Keratinocyte (primary cell): ENCODE measurements around the gene TK1. TPM values are rescaled to one million over a fixed set of nuclear protein-coding genes. Genes with fewer than 3 reads are reported as not detected.

Experiments used
- DNase-seq: peaks from one replicate; pipeline ENCODE4 v3.0.0-alpha.2; 2011; ENCODE audit warnings: low read depth, missing footprints, low spot score
- FAIRE-seq: peaks from 2 replicates; lab custom pipeline; 2011; peaks lifted over from hg19 to GRCh38; lab: Jason Lieb, UNC
- H2AFZ ChIP-seq: 2 replicates; pipeline ENCODE4 v1.6.0; 2012; ENCODE audit warnings: low read length, control low read depth, inconsistent platforms; ENCODE audit not compliant: control insufficient read depth
- H3K27ac ChIP-seq: 2 replicates; pipeline ENCODE4 v1.5.1; 2011; ENCODE audit warnings: low read length; ENCODE audit not compliant: control insufficient read depth, insufficient read depth
- H3K27me3 ChIP-seq: 3 replicates; pipeline ENCODE4 v1.6.0; 2011; ENCODE audit warnings: low read length; ENCODE audit not compliant: control insufficient read depth, insufficient read depth; ENCODE audit errors: extremely low read depth
- H3K36me3 ChIP-seq, 2 experiments: 2 replicates in 1 of 2; 3 replicates in 1 of 2; pipeline ENCODE4 v1.5.1; 2011; ENCODE audit warnings: low read length in 2 of 2, mild to moderate bottlenecking in 1 of 2; ENCODE audit not compliant: control insufficient read depth in 2 of 2, insufficient read depth in 2 of 2; ENCODE audit errors: extremely low read depth in 1 of 2
- H3K4me1 ChIP-seq: 3 replicates; pipeline ENCODE4 v1.5.1; 2011; ENCODE audit warnings: low read length; ENCODE audit not compliant: control insufficient read depth, insufficient read depth; ENCODE audit errors: extremely low read depth
- H3K4me2 ChIP-seq: 3 replicates; pipeline ENCODE4 v1.6.0; 2011; ENCODE audit warnings: low read depth, low read length; ENCODE audit not compliant: control insufficient read depth, insufficient read depth; ENCODE audit errors: extremely low read depth
- H3K4me3 ChIP-seq, 3 experiments: fragments of 200-600 bp in 1 of 3; sonication (generic) in 1 of 3; 2 replicates in 2 of 3; 3 replicates in 1 of 3; pipeline ENCODE4 v1.5.1; 2011 to 2016; ENCODE audit warnings: low read length in 3 of 3, mild to moderate bottlenecking in 3 of 3, control low read depth in 2 of 3, inconsistent platforms in 1 of 3, low read depth in 1 of 3, mixed read lengths in 1 of 3, mixed run types in 1 of 3, moderate library complexity in 1 of 3; ENCODE audit not compliant: control insufficient read depth in 2 of 3, insufficient read depth in 2 of 3; ENCODE audit errors: extremely low read depth in 1 of 3
- H3K79me2 ChIP-seq: 2 replicates; pipeline ENCODE4 v1.6.0; 2012; ENCODE audit warnings: low read length; ENCODE audit not compliant: control insufficient read depth, insufficient read depth
- H3K9ac ChIP-seq: 3 replicates; pipeline ENCODE4 v1.6.0; 2011; ENCODE audit warnings: low read length; ENCODE audit not compliant: control insufficient read depth, insufficient read depth; ENCODE audit errors: extremely low read depth
- H3K9me1 ChIP-seq: 3 replicates; pipeline ENCODE4 v1.6.0; 2011; ENCODE audit warnings: low read length; ENCODE audit not compliant: control insufficient read depth, insufficient read depth; ENCODE audit errors: extremely low read depth
- H3K9me3 ChIP-seq: 2 replicates; pipeline ENCODE4 v1.5.1; 2012; ENCODE audit warnings: low read depth, low read length; ENCODE audit not compliant: control insufficient read depth
- H4K20me1 ChIP-seq: 3 replicates; pipeline ENCODE4 v1.6.0; 2011; ENCODE audit warnings: low read length; ENCODE audit not compliant: control insufficient read depth, insufficient read depth; ENCODE audit errors: extremely low read depth
- CTCF ChIP-seq, 3 experiments: IDR thresholded peaks in 1 of 3; conservative IDR thresholded peaks in 1 of 3; optimal IDR thresholded peaks in 1 of 3; 2 replicates in 2 of 3; 3 replicates in 1 of 3; pipeline versions ENCODE3 to v1.5.1; 2011; ENCODE audit warnings: low read length in 3 of 3, mild to moderate bottlenecking in 3 of 3, moderate library complexity in 2 of 3, control low read depth in 1 of 3, inconsistent platforms in 1 of 3; ENCODE audit not compliant: insufficient read depth in 2 of 3; ENCODE audit errors: extremely low read depth in 1 of 3
- EZH2 ChIP-seq: IDR thresholded peaks from one replicate; pipeline ENCODE4 v1.6.1; 2012; ENCODE audit warnings: inconsistent platforms, mild to moderate bottlenecking, low read length, moderate library complexity
- dilution Hi-C: fragments of 300-500 bp; cut with MboI; formaldehyde crosslinking; loops from one replicate; pipeline ENCODE4 v1.7.0; 2020; ENCODE audit warnings: low sequenced_read_pairs; ENCODE audit not compliant: extremely low pct_ligation_motif_present
- polyA plus RNA-seq, 5 experiments: library from polyadenylated mRNA; depleted of rRNA in 3 of 5; stranded (reverse) in 3 of 5; stranded (forward) in 1 of 5; unstranded in 1 of 5; fragments of >200 nt; gene quantifications; 1 replicate in 1 of 5; 2 replicates in 3 of 5; 3 replicates in 1 of 5; pipeline versions ENCODE4 v1.2.1 to v1.2.3, GENCODE V29; 2011 to 2012; ENCODE audit warnings: missing spikeins in 2 of 5, low read depth in 1 of 5, low replicate concordance in 1 of 5

Gene TK1
- polyA plus RNA-seq, 1 donor (not counting 4 experiments of a cell fraction or from before 2014, with no cell fraction given) = 21.8 TPM

- H3K27ac ChIP-seq = no peak overlapping the region
- dilution Hi-C loops = no loop called here
- no peaks in the 10 kb centered on the region for H3K9me1 ChIP-seq
- no peak overlapping the region for H3K4me3 ChIP-seq
- no peaks in the 10 kb centered on the region for H3K36me3 ChIP-seq
- peaks cover 8% of the 10 kb centered on the region for H3K27me3 ChIP-seq
- H3K4me2 ChIP-seq = no peak overlapping the region
- no peaks in the 10 kb centered on the region for H3K79me2 ChIP-seq
- H2AFZ ChIP-seq = no peak overlapping the region
- DNase-seq (no peak), FAIRE-seq (no peak)
- no peaks in the 10 kb centered on the region for H3K9me3 ChIP-seq
- H3K9ac ChIP-seq = no peak overlapping the region
- H3K4me1 ChIP-seq = peaks cover 38% of the 10 kb centered on the region
- H4K20me1 ChIP-seq = no peaks in the 10 kb centered on the region
- TF ChIP-seq EZH2 (no peak), CTCF (optimal IDR thresholded peaks at IDR 0.05 in 1 of 3, IDR thresholded peaks at IDR 0.05 in 1 of 3, conservative IDR thresholded peaks at IDR 0.05 in 1 of 3; ENCODE audit: extremely low read depth in 1 of 3, insufficient read depth in 2 of 3, low read length in 3 of 3) (no peak)
These were observed 40.4 kb downstream of the TK1 start for GRCh38 chr17:78146471-78146869.

- peaks cover 8% of the 10 kb centered on the region for H3K27me3 ChIP-seq
- H4K20me1 ChIP-seq = no peaks in the 10 kb centered on the region
- no peak for FAIRE-seq
- no peak overlapping the region for H3K4me3 ChIP-seq
- H3K36me3 ChIP-seq = no peaks in the 10 kb centered on the region
- no peaks in the 10 kb centered on the region for H3K9me1 ChIP-seq
- no peak overlapping the region for H3K27ac ChIP-seq
- no peaks in the 10 kb centered on the region for H3K79me2 ChIP-seq
- H3K9ac ChIP-seq = no peak overlapping the region
- no peak for DNase-seq
- no peaks in the 10 kb centered on the region for H3K9me3 ChIP-seq
- peaks cover 43% of the 10 kb centered on the region for H3K4me1 ChIP-seq
- no peak overlapping the region for H2AFZ ChIP-seq
- no peak for TF ChIP-seq CTCF (optimal IDR thresholded peaks at IDR 0.05 in 1 of 3, IDR thresholded peaks at IDR 0.05 in 1 of 3, conservative IDR thresholded peaks at IDR 0.05 in 1 of 3; ENCODE audit: extremely low read depth in 1 of 3, insufficient read depth in 2 of 3, low read length in 3 of 3)
- no peak for TF ChIP-seq EZH2
- dilution Hi-C loops = no loop called here
- H3K4me2 ChIP-seq = no peak overlapping the region
These were observed 41.9 kb downstream of the TK1 start for GRCh38 chr17:78144736-78145641.
